Measurements from ENCODE around the gene CBFB.
A peak's percentile ranks its signal among the peaks of the same experiment; 100 is the strongest.

The CBFB gene

GRCh38 chr16:67013823-67014633 is 14.9 kb upstream of the CBFB start:
- no peaks in the 10 kb centered on the region for H3K4me1 ChIP-seq (ENCODE audit: insufficient read depth, poor library complexity, severe bottlenecking)
- no peaks in the 10 kb centered on the region for H3K36me3 ChIP-seq (ENCODE audit: low read depth)
- no peaks in the 10 kb centered on the region for H3K27me3 ChIP-seq (ENCODE audit: insufficient read depth, poor library complexity, severe bottlenecking)
- H3K9me3 ChIP-seq (ENCODE audit: severe bottlenecking) = no peaks in the 10 kb centered on the region
- DNase-seq (ENCODE audit: low spot score) = peak; percentile 64
- ATAC-seq (ENCODE audit: low read depth) = peak; percentile 52
- H3K27ac ChIP-seq (ENCODE audit: poor library complexity, severe bottlenecking) = no peak overlapping the region
- peak overlapping the region; percentile 34 for H3K4me3 ChIP-seq (ENCODE audit: severe bottlenecking)
- no peak for TF ChIP-seq CTCF (IDR thresholded peaks at IDR 0.05; ENCODE audit: poor library complexity, severe bottlenecking)

DNA sequence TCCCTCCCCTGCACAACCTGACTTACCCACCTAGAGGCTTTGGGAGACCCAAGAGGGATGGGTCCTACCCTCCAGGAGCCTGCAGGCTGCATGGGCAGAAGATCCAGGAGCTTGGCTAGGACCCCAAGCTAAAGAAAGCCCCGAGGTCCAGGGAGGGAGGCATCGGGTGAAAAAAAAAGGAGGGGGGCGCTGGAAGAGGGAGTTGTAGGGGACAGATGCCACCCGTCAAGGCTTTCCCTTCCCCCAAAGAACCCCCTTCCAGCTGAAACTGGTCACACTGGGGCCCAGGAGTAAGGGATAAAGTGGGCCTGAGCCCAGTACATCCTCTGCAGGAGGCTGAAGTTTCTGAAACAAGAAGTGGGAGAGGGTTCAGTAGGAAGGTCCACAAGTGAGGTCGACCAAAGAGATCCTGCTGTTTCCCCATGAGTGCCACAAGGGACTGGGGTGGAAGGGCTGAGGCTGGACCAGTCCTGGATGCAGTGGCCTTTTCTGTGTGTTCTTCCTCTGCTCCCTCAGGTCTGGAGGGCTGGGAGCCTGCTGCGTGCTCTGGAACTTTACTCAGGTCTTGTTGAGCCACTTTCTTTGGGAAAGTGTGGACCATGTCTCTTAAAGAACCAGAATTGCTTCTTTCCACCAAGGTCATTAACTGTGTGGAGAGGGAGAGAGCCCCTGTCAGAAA is 14.2 kb upstream of the CBFB start:
- no peaks in the 10 kb centered on the region for H3K27me3 ChIP-seq (ENCODE audit: insufficient read depth, poor library complexity, severe bottlenecking)
- TF ChIP-seq CTCF (IDR thresholded peaks at IDR 0.05; ENCODE audit: poor library complexity, severe bottlenecking) = no peak

GRCh38 chr16:67015313-67015731 is 13.6 kb upstream of the CBFB start:
- H3K27me3 ChIP-seq (ENCODE audit: insufficient read depth, poor library complexity, severe bottlenecking) = no peaks in the 10 kb centered on the region
- DNase-seq (ENCODE audit: low spot score) = peak; percentile 10

More for the DNA sequence above, 14.2 kb upstream of the CBFB start:
- no peaks in the 10 kb centered on the region for H3K9me3 ChIP-seq (ENCODE audit: severe bottlenecking)
- DNase-seq (ENCODE audit: low spot score) (peak; percentile 23), ATAC-seq (ENCODE audit: low read depth) (no peak)
- H3K36me3 ChIP-seq (ENCODE audit: low read depth) = no peaks in the 10 kb centered on the region
- no peak overlapping the region for H3K4me3 ChIP-seq (ENCODE audit: severe bottlenecking)
- no peaks in the 10 kb centered on the region for H3K4me1 ChIP-seq (ENCODE audit: insufficient read depth, poor library complexity, severe bottlenecking)
- no peak overlapping the region for H3K27ac ChIP-seq (ENCODE audit: poor library complexity, severe bottlenecking)

DNA sequence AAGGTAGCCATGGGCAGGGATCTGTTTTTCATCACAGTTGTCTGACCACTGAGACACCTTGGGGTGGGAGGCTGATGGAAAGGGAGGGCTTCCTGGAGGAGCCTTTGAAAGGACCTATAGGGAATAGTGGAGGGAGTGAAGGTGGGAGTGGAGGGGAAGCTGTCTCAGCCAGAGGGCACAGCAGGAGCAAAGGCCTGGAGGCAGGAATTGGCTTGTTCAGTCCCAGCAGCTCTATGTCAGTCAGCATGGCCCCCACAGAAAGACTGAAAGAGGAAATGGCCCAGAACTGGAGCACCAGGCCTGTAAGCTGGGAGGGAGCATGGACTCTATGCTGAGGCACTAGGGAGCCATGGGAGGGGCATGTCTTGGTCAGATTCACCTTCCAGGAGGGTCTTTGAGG is 12.8 kb upstream of the CBFB start:
- H3K27ac ChIP-seq (ENCODE audit: poor library complexity, severe bottlenecking) = no peak overlapping the region
- TF ChIP-seq CTCF (IDR thresholded peaks at IDR 0.05; ENCODE audit: poor library complexity, severe bottlenecking) = no peak
- DNase-seq (ENCODE audit: low spot score) (peak; percentile 24), ATAC-seq (ENCODE audit: low read depth) (no peak)
- no peaks in the 10 kb centered on the region for H3K27me3 ChIP-seq (ENCODE audit: insufficient read depth, poor library complexity, severe bottlenecking)
- no peaks in the 10 kb centered on the region for H3K9me3 ChIP-seq (ENCODE audit: severe bottlenecking)
- no peaks in the 10 kb centered on the region for H3K36me3 ChIP-seq (ENCODE audit: low read depth)
- H3K4me3 ChIP-seq (ENCODE audit: severe bottlenecking) = no peak overlapping the region
- no peaks in the 10 kb centered on the region for H3K4me1 ChIP-seq (ENCODE audit: insufficient read depth, poor library complexity, severe bottlenecking)

More at GRCh38 chr16:67015313-67015731, 13.6 kb upstream of the CBFB start:
- H3K27ac ChIP-seq (ENCODE audit: poor library complexity, severe bottlenecking) = no peak overlapping the region
- no peak overlapping the region for H3K4me3 ChIP-seq (ENCODE audit: severe bottlenecking)
- no peaks in the 10 kb centered on the region for H3K4me1 ChIP-seq (ENCODE audit: insufficient read depth, poor library complexity, severe bottlenecking)
- no peaks in the 10 kb centered on the region for H3K9me3 ChIP-seq (ENCODE audit: severe bottlenecking)
- no peak for ATAC-seq (ENCODE audit: low read depth)
- H3K36me3 ChIP-seq (ENCODE audit: low read depth) = no peaks in the 10 kb centered on the region
- TF ChIP-seq CTCF (IDR thresholded peaks at IDR 0.05; ENCODE audit: poor library complexity, severe bottlenecking) = peak; percentile 21

Data from RWPE2 (cell line).